Measurements from ENCODE around the gene LRRC31.

The LRRC31 gene

GRCh38 chr3:169869484-169870220, at the start of gene LRRC31:
LRRC31 (minus strand) TSS chr3:169869935; CDS start chr3:169869807, 128 bp downstream.
- no peak for DNase-seq

GRCh38 chr3:169914321-169914720, 44.6 kb upstream of the LRRC31 start:
- DNase-seq: no peak

- no peak for DNase-seq
Observed at GRCh38 chr3:169913323-169913722, 43.6 kb upstream of the LRRC31 start.

GRCh38 chr3:169911272-169911671, 41.5 kb upstream of the LRRC31 start, which contains the start of gene SAMD7:
SAMD7 (plus strand) TSS chr3:169911572; CDS start chr3:169919499, 7,927 bp downstream.
- DNase-seq: no peak

- no peak for DNase-seq
Observed at GRCh38 chr3:169907944-169908343, 38.2 kb upstream of the LRRC31 start.

GRCh38 chr3:169907476-169907875, 37.7 kb upstream of the LRRC31 start:
- DNase-seq: no peak

GRCh38 chr3:169905404-169905803, 35.7 kb upstream of the LRRC31 start:
- DNase-seq: no peak

- no peak for DNase-seq
Observed at GRCh38 chr3:169901453-169901852, 31.7 kb upstream of the LRRC31 start.

GRCh38 chr3:169897284-169897683, 27.5 kb upstream of the LRRC31 start:
- DNase-seq: no peak

GRCh38 chr3:169895072-169895471, 25.3 kb upstream of the LRRC31 start:
- no peak for DNase-seq

GRCh38 chr3:169894110-169894509, 24.4 kb upstream of the LRRC31 start:
- no peak for DNase-seq

- no peak for DNase-seq
Observed at GRCh38 chr3:169891886-169892285, 22.2 kb upstream of the LRRC31 start.

- DNase-seq: no peak
Observed at GRCh38 chr3:169886671-169887070, 16.9 kb upstream of the LRRC31 start.

GRCh38 chr3:169880576-169881250, 11.0 kb upstream of the LRRC31 start:
- no peak for DNase-seq

- no peak for DNase-seq
Observed at GRCh38 chr3:169879845-169880575, 10.3 kb upstream of the LRRC31 start.

- no peak for DNase-seq
Observed at GRCh38 chr3:169879013-169879557, 9.3 kb upstream of the LRRC31 start.

GRCh38 chr3:169871129-169871886, 1.6 kb upstream of the LRRC31 start:
- no peak for DNase-seq

GRCh38 chr3:169868369-169868768, 1.4 kb downstream of the LRRC31 start:
- no peak for DNase-seq

- DNase-seq: no peak
Observed at GRCh38 chr3:169867584-169868210, 2.0 kb downstream of the LRRC31 start.

GRCh38 chr3:169865176-169865767, 4.5 kb downstream of the LRRC31 start:
- DNase-seq: peak; percentile 30

GRCh38 chr3:169864270-169864669, 5.5 kb downstream of the LRRC31 start:
- no peak for DNase-seq

GRCh38 chr3:169863458-169863899, 6.3 kb downstream of the LRRC31 start:
- peak; percentile 63 for DNase-seq

Data from KG1 (cell line).